GM23248 (cell line): ENCODE results near the gene GNB2. TPM values are rescaled to one million over a fixed set of nuclear protein-coding genes. Genes with fewer than 3 reads are reported as not detected.

Experiments
- DNase-seq: peaks from one replicate; pipeline ENCODE4 v3.0.0-alpha.2; 2015
- H2AFZ ChIP-seq: fragments of 200-600 bp; sonication (generic); 2 replicates; pipeline ENCODE4 v1.6.1; 2016; ENCODE audit warnings: antibody characterized with exemption
- H3F3A ChIP-seq: fragments of 200-600 bp; sonication (generic); 2 replicates; pipeline ENCODE4 v1.6.1; 2016; ENCODE audit warnings: mild to moderate bottlenecking, antibody characterized with exemption, mixed run types; ENCODE audit not compliant: insufficient read depth
- H3K27ac ChIP-seq: fragments of 200-600 bp; sonication (generic); 2 replicates; pipeline ENCODE4 v1.5.1; 2016; ENCODE audit warnings: mild to moderate bottlenecking
- H3K27me3 ChIP-seq: fragments of 200-600 bp; sonication (generic); replicated peaks from 2 replicates; pipeline ENCODE4 v1.6.1; 2016; ENCODE audit warnings: mild to moderate bottlenecking; ENCODE audit not compliant: insufficient read depth
- H3K36me3 ChIP-seq: fragments of 200-600 bp; sonication (generic); 2 replicates; pipeline ENCODE4 v1.6.1; 2016; ENCODE audit warnings: low read depth, mild to moderate bottlenecking
- H3K4me1 ChIP-seq: fragments of 200-600 bp; sonication (generic); 2 replicates; pipeline ENCODE4 v1.6.1; 2016; ENCODE audit warnings: mild to moderate bottlenecking; ENCODE audit not compliant: insufficient read depth
- H3K4me2 ChIP-seq: fragments of 200-600 bp; sonication (generic); one replicate; pipeline ENCODE4 v1.6.1; 2016; ENCODE audit warnings: mild to moderate bottlenecking; ENCODE audit not compliant: unreplicated experiment
- H3K4me3 ChIP-seq: fragments of 200-600 bp; sonication (generic); 2 replicates; pipeline ENCODE4 v1.5.1; 2016; ENCODE audit warnings: mild to moderate bottlenecking
- H3K79me2 ChIP-seq: fragments of 200-600 bp; sonication (generic); 2 replicates; pipeline ENCODE4 v1.6.1; 2016; ENCODE audit warnings: mild to moderate bottlenecking; ENCODE audit not compliant: insufficient read depth
- H3K9ac ChIP-seq: fragments of 200-600 bp; sonication (generic); 2 replicates; pipeline ENCODE4 v1.6.1; 2016; ENCODE audit warnings: mild to moderate bottlenecking
- H3K9me2 ChIP-seq: fragments of 200-600 bp; sonication (generic); 2 replicates; pipeline ENCODE4 v1.6.1; 2016; ENCODE audit warnings: mixed run types, mild to moderate bottlenecking, moderate library complexity; ENCODE audit not compliant: insufficient read depth
- H3K9me3 ChIP-seq: fragments of 200-600 bp; sonication (generic); one replicate; pipeline ENCODE4 v1.6.1; 2017; ENCODE audit warnings: low read depth
- H4K20me1 ChIP-seq: fragments of 200-600 bp; sonication (generic); 2 replicates; pipeline ENCODE4 v1.6.0; 2016; ENCODE audit not compliant: insufficient read depth
- EZH2 ChIP-seq: fragments of 200-600 bp; sonication (generic); IDR thresholded peaks from 2 replicates; pipeline ENCODE4 v1.6.1; 2018; ENCODE audit warnings: antibody characterized with exemption, mild to moderate bottlenecking; ENCODE audit not compliant: insufficient read depth, poor library complexity, severe bottlenecking
- EZH2phosphoT487 ChIP-seq: fragments of 200-600 bp; sonication (generic); IDR thresholded peaks from 2 replicates; pipeline ENCODE4 v1.6.1; 2018; ENCODE audit warnings: antibody characterized with exemption, moderate library complexity, mild to moderate bottlenecking, low read depth; ENCODE audit not compliant: insufficient read depth
- WGBS, 2 experiments: methylation state at CpG; one replicate each; pipeline ENCODE4 v1.1.6; 2015 to 2017; ENCODE audit warnings: low lambda C conversion rate in 2 of 2, low coverage in 1 of 2; ENCODE audit errors: missing lambda C conversion rate in 2 of 2; 5-methylcytosine and 5-hydroxymethylcytosine counted together
- in situ Hi-C: fragments of 300-500 bp; cut with MboI; formaldehyde crosslinking; loops from 2 replicates; pipeline ENCODE4 v1.15.0; 2020
- polyA plus RNA-seq: library from polyadenylated mRNA; unstranded; fragments of >200 nt; fragmentation: Nextera tagmentation; extraction: Ambion mirVana; gene quantifications from 2 replicates; pipeline ENCODE4 v1.2.1, GENCODE V29; 2016
- total RNA-seq: library from RNA; depleted of rRNA; stranded (reverse); fragments of >200 nt; shearing (Covaris generic); gene quantifications from 2 replicates; pipeline ENCODE4 v1.2.3, GENCODE V29; 2014

GNB2 gene
- total and polyA plus RNA-seq, 2 experiments from 2014 or later = 89.8 to 132 TPM

GRCh38 chr7:100679927-100680575, 6.5 kb downstream of the GNB2 start:
- no peaks in the 10 kb centered on the region for H3K9me3 ChIP-seq
- no peak overlapping the region for H3K4me3 ChIP-seq
- no peak overlapping the region for H3K27ac ChIP-seq
- no peaks in the 10 kb centered on the region for H3K4me1 ChIP-seq
- no peaks in the 10 kb centered on the region for H4K20me1 ChIP-seq
- no peak overlapping the region for H2AFZ ChIP-seq
- 47% methylated on average over 13 of the region's 13 CpGs for WGBS, 2 experiments
- TF ChIP-seq EZH2phosphoT487 (no peak), EZH2 (no peak)
- in situ Hi-C loops = no loop called here
- H3K36me3 ChIP-seq = peaks cover 4% of the 10 kb centered on the region; the same call in 1 of the 2 replicates
- no peaks in the 10 kb centered on the region for H3K9me2 ChIP-seq
- no peak overlapping the region for H3K4me2 ChIP-seq
- no peak overlapping the region for H3K9ac ChIP-seq
- no peaks in the 10 kb centered on the region for H3K27me3 ChIP-seq
- DNase-seq = peak; percentile 67
- peaks cover 24% of the 10 kb centered on the region for H3K79me2 ChIP-seq
- no peaks in the 10 kb centered on the region for H3F3A ChIP-seq

DNA sequence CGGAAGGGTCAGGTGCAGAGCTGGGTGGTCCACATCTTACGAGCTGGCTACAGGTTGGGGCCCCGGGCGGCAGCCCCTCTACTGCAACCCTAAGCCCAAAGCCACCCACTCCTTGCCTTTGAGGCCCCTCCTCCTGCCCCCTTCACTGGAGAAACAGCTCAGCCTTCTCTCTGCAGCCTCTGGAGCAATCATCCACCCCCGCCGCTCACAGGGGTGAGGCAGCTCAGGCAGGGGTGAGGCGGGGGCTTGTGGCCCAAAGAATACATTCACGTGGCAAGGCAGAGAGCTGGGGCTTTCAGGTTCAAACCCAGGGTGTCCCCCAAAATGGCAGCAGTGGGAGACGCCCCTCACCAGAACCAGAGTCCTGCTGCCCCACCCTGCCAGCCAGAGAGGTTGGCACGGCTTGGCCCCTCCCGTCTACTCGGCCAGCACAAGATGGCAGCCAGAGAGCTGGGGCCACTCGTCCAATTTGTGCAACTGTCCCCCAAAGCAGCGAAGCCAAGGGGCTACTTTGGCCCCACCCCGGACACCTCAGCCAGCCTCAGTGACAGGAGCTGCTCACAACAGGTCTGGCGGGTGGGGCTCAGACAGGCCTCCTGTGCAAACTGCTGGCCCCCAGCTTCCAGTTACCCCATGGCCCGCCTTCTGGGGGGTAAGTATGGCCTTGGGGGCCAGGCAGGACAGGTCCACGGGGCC, 7.2 kb downstream of the GNB2 start:
- no peak overlapping the region for H3K9ac ChIP-seq
- no peaks in the 10 kb centered on the region for H3K27me3 ChIP-seq
- H3F3A ChIP-seq = no peaks in the 10 kb centered on the region
- H3K79me2 ChIP-seq = peaks cover 17% of the 10 kb centered on the region
- no peaks in the 10 kb centered on the region for H3K9me2 ChIP-seq
- no peak overlapping the region for H3K27ac ChIP-seq
- 75 to 76% methylated on average over 15 to 18 of the region's 18 CpGs for WGBS, 2 experiments
- no peak for TF ChIP-seq EZH2phosphoT487
- TF ChIP-seq EZH2 = no peak
- H3K36me3 ChIP-seq = peaks cover 4% of the 10 kb centered on the region; the same call in 1 of the 2 replicates
- H2AFZ ChIP-seq = no peak overlapping the region
- in situ Hi-C loops = no loop called here
- no peak overlapping the region for H3K4me2 ChIP-seq
- H3K4me3 ChIP-seq = no peak overlapping the region
- no peaks in the 10 kb centered on the region for H4K20me1 ChIP-seq
- H3K9me3 ChIP-seq = no peaks in the 10 kb centered on the region
- H3K4me1 ChIP-seq = no peaks in the 10 kb centered on the region
- DNase-seq = peak; percentile 25

DNA sequence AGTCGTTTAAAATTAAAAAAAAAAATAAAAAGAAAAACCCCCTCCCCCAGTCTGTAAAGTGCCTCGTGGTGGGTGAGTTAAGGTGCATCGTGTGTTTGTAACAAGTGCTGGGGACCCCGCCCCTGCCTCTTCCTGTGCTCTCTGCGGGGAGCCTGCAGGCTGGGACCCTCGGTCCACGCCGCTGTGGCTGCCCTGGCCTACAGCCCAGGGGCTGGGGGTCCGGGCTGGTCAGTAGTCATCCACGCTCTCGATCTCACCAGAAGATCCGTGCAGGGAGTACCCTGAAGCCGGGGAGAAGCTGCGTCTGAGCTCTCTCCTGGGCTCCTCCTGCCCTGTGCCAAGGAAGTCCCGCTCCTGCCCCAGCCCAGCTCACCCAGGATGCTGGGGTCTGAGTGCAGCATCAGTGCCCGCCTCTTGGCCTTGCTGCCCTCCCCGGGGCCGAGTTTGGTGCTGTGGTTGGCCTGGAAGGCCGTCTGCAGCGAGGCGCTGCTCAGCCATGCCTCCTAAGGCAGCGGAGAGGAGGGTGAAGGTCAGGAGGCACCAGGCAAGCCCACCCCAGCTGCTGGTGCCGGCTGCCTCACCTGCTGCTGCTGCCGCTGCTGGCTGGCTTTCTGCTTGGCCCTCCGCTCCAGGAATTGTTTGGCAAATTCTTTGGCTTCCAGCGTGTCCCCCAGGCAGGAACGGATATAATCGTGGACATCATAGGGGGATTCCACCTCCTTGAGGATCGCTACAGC, 8.1 kb downstream of the GNB2 start:
- in situ Hi-C loops = no loop called here
- no peaks in the 10 kb centered on the region for H3K9me2 ChIP-seq
- H3K9me3 ChIP-seq = no peaks in the 10 kb centered on the region
- H3K36me3 ChIP-seq = peaks cover 4% of the 10 kb centered on the region; the same call in 1 of the 2 replicates
- H4K20me1 ChIP-seq = no peaks in the 10 kb centered on the region
- H3K79me2 ChIP-seq = peaks cover 8% of the 10 kb centered on the region
- no peak for DNase-seq
- H3K27ac ChIP-seq = no peak overlapping the region
- WGBS, 2 experiments = 84 to 86% methylated on average over 29 of the region's 29 CpGs
- H3K4me3 ChIP-seq = no peak overlapping the region
- H2AFZ ChIP-seq = no peak overlapping the region
- no peak overlapping the region for H3K4me2 ChIP-seq
- TF ChIP-seq EZH2phosphoT487 (no peak), EZH2 (no peak)
- H3K4me1 ChIP-seq = no peaks in the 10 kb centered on the region
- H3K27me3 ChIP-seq = no peaks in the 10 kb centered on the region
- no peaks in the 10 kb centered on the region for H3F3A ChIP-seq
- H3K9ac ChIP-seq = no peak overlapping the region

DNA sequence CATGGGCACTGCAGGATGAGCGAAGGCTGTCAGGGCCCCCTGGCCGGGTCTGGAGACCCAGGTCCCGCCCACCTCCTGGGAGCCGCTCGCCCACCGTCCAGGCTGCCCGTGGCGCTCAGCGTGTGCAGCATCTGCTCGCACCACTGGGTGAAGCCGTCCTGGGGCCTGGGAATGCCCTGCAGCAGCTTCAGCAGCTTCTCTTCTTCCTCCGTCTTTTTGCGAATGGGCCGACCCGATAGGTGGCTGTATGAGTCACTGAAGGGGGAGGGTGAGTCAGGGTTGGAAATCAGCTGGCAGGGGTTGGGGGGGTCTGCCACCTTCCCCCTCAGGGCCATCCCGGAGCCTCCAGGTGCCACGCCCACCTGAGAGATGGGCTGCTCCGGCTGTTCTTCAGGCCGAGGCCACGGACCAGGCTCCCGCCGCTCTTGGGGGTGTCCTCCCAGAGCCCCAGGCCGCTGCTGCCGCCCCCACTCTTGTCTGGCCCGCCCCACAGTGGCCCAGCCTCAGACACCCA, 8.7 kb downstream of the GNB2 start:
- 71 to 81% methylated on average over 21 to 25 of the region's 25 CpGs for WGBS, 2 experiments
- H3K9me3 ChIP-seq = no peaks in the 10 kb centered on the region
- peaks cover 4% of the 10 kb centered on the region; the same call in 1 of the 2 replicates for H3K36me3 ChIP-seq

More for the DNA sequence above, 8.7 kb downstream of the GNB2 start:
- Histone ChIP-seq H2AFZ (no peak overlapping the region), H3K4me3 (no peak overlapping the region), H3K9me2 (no peaks in the 10 kb centered on the region), H3K27me3 (no peaks in the 10 kb centered on the region), H3K4me2 (no peak overlapping the region), H3K27ac (no peak overlapping the region), H3F3A (no peaks in the 10 kb centered on the region), H3K79me2 (peaks cover 4% of the 10 kb centered on the region; the same call in 1 of the 2 replicates), H3K4me1 (no peaks in the 10 kb centered on the region), H3K9ac (no peak overlapping the region), H4K20me1 (no peaks in the 10 kb centered on the region)
- peak; percentile 44 for DNase-seq
- no peak for TF ChIP-seq EZH2
- no peak for TF ChIP-seq EZH2phosphoT487
- in situ Hi-C loops = no loop called here
